ENCODE data around the gene GYS2.

The GYS2 gene

DNA sequence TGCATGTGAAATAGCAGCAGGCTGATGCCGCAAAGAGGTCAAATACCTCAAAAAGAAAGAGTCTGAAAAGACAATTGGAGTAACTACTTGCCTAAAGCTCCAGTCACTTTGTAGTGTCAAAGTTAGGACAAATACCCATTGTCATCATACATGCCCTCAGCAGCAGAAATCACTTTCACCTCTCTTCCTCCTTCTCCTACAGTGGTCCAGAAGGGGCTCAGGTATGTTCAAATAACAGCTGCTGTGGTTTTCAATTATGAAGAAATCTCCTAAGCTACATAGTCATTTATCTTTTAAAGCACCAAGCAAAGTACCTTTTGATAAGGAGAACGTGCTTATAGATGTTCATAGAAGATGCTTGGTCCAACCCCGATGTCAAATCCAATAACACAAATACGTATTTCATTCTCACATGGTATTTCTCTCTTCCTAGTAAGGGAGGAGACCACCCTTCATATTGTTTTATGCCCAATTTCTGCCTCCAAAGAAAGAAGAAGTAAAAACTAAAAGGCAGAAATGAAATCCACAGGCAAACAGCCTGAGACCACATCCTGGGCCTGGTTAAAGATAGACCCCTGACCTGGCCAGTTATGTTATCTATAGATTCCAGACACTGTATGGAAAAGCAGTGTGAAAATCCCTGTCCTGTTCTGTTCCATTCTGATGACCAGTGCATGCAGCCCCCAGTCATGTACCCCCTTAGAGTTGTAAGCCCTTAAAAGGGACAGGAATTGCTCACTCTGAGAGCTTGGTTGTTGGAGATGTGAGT, 23.7 kb downstream of the GYS2 start:
- Mint-ChIP-seq H3K4me3 (no peak overlapping the region), H3K4me1 (no peaks in the 10 kb centered on the region), H3K36me3 (ENCODE audit: low read depth) (no peaks in the 10 kb centered on the region), H3K27ac (no peak overlapping the region), H3K27me3 (ENCODE audit: low read depth, poor library complexity) (peaks cover 13% of the 10 kb centered on the region), H3K9me3 (no peaks in the 10 kb centered on the region)
- TF ChIP-seq, protein P1, sequence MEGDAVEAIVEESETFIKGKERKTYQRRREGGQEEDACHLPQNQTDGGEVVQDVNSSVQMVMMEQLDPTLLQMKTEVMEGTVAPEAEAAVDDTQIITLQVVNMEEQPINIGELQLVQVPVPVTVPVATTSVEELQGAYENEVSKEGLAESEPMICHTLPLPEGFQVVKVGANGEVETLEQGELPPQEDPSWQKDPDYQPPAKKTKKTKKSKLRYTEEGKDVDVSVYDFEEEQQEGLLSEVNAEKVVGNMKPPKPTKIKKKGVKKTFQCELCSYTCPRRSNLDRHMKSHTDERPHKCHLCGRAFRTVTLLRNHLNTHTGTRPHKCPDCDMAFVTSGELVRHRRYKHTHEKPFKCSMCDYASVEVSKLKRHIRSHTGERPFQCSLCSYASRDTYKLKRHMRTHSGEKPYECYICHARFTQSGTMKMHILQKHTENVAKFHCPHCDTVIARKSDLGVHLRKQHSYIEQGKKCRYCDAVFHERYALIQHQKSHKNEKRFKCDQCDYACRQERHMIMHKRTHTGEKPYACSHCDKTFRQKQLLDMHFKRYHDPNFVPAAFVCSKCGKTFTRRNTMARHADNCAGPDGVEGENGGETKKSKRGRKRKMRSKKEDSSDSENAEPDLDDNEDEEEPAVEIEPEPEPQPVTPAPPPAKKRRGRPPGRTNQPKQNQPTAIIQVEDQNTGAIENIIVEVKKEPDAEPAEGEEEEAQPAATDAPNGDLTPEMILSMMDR (IDR thresholded peaks at IDR 0.05) = no peak
- DNase-seq = no peak

DNA sequence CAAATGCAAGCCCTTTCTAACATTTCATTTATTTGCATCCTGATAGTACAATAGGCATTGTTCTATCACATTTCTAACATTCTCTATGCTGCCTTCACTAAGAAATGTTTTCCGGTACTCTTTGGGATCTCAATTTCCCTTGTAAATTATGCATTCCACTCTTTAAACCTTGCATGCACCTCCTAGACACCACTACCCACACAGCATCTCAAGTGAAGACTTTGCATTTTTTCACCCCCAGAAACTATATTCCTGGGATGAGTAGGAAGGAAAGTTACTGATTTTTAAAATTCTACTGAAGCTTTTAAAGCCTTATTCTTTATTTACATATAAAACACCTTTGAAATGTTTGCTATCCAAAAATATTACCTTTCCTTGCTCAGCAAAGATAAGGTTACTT, 27.1 kb downstream of the GYS2 start:
- TF ChIP-seq, protein P1 (IDR thresholded peaks at IDR 0.05) = no peak
- DNase-seq = no peak
- H3K27ac Mint-ChIP-seq = no peak overlapping the region

DNA sequence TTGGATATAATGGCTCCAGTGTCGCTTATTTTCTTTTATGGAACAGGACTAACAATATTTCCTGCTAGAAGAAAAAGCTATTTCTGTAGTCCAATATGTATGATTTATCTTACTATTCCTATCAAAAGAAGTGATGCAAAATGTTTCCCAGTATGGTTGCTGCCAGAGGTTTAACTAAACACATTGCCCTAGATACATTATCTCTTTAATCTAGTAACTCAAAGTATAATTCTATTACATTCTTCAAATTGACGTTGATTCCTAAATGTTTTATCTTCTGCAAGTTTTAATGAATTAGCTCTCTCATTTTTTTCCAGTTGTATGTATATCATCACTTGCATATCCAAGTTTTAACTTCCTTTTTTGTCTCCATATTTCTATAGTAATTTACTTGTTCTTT, 28.2 kb downstream of the GYS2 start:
- TF ChIP-seq, protein P1 (IDR thresholded peaks at IDR 0.05) = no peak
- no peak for DNase-seq
- H3K4me3 Mint-ChIP-seq = no peak overlapping the region
- no peaks in the 10 kb centered on the region for H3K4me1 Mint-ChIP-seq
- peaks cover 16% of the 10 kb centered on the region for H3K27me3 Mint-ChIP-seq (ENCODE audit: low read depth, poor library complexity)
- no peaks in the 10 kb centered on the region for H3K36me3 Mint-ChIP-seq (ENCODE audit: low read depth)
- no peaks in the 10 kb centered on the region for H3K9me3 Mint-ChIP-seq
- H3K27ac Mint-ChIP-seq = no peak overlapping the region

More for the DNA sequence above, 27.1 kb downstream of the GYS2 start:
- H3K9me3 Mint-ChIP-seq = no peaks in the 10 kb centered on the region
- H3K27me3 Mint-ChIP-seq (ENCODE audit: low read depth, poor library complexity) = peaks cover 16% of the 10 kb centered on the region
- H3K4me1 Mint-ChIP-seq = no peaks in the 10 kb centered on the region
- no peaks in the 10 kb centered on the region for H3K36me3 Mint-ChIP-seq (ENCODE audit: low read depth)
- no peak overlapping the region for H3K4me3 Mint-ChIP-seq

DNA sequence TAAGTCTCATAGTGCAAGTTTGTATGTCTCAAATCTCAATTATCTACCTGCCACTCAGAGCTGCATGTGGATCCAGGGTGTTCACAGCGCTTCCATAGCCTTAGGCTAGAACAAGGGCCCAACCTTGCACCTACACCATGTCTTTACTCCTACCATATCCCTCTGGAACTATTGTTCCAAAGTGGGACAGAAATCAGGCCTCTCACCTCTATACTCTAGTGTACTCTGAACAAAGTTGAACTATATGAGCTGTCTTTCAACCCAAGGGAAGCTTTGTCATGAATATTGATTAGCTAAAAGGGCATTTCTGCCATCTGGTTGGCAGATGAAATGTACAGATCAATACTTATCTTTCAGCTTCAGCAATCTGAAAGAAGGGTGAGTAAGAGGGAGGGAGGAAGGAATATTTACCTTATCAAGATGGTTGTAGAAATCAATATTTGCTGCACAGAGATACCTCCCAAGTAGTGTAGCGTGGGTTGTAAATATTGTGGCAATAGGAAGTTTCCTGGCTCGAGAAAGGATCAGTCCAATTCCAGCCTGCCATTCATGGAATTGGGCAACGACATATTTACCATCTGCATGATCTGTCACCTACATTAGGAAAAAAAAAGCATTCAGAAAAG, 30.8 kb downstream of the GYS2 start:
- H3K9me3 Mint-ChIP-seq = no peaks in the 10 kb centered on the region
- DNase-seq = no peak
- no peaks in the 10 kb centered on the region for H3K4me1 Mint-ChIP-seq
- TF ChIP-seq, protein P1 (IDR thresholded peaks at IDR 0.05) = no peak
- H3K4me3 Mint-ChIP-seq = no peak overlapping the region
- H3K27me3 Mint-ChIP-seq (ENCODE audit: low read depth, poor library complexity) = peaks cover 10% of the 10 kb centered on the region
- H3K36me3 Mint-ChIP-seq (ENCODE audit: low read depth) = no peaks in the 10 kb centered on the region
- H3K27ac Mint-ChIP-seq = no peak overlapping the region

DNA sequence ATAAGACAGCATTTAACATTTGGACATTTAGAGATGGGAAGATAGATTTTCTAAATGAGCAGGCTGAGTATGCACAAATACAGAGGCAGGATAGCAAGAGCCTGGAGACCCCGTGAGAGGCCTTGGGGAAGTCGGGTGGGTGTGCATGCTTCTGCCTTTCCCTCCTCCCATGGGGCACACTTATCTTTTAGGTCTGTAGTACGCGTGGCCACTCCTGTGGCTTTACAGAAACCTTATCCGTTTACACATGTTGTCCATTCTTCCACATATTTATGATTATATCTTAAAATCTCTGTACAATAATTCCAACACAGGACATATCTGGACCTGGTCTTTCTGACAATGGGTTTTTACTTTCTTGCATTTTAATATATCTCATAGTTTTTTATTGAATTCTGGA, 33.6 kb downstream of the GYS2 start:
- no peaks in the 10 kb centered on the region for H3K4me1 Mint-ChIP-seq
- H3K36me3 Mint-ChIP-seq (ENCODE audit: low read depth) = no peaks in the 10 kb centered on the region
- no peak overlapping the region for H3K27ac Mint-ChIP-seq
- TF ChIP-seq, protein P1 (IDR thresholded peaks at IDR 0.05) = no peak
- no peak overlapping the region for H3K4me3 Mint-ChIP-seq
- peaks cover 4% of the 10 kb centered on the region for H3K27me3 Mint-ChIP-seq (ENCODE audit: low read depth, poor library complexity)
- no peaks in the 10 kb centered on the region for H3K9me3 Mint-ChIP-seq
- DNase-seq = no peak

DNA sequence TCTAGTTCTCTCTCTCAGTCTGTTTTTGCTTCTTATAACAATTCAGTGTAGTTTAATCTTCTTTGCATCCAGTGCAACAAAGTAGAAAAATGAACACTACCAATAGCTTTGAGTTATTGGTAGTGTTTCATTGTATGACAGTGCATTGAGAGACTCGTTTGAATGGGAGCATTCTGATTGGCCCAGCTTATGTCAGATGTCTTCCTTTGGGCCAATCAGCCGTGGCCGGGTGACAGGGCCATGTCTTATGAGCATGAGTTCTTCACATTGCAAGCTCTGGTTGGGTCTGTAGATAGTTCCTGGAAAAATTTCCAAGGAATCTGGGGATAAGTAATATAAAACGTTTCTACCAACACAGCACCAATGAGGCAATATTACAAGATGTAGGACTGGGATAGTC, 36.5 kb downstream of the GYS2 start:
- no peak overlapping the region for H3K27ac Mint-ChIP-seq
- no peak overlapping the region for H3K4me3 Mint-ChIP-seq
- H3K27me3 Mint-ChIP-seq (ENCODE audit: low read depth, poor library complexity) = no peaks in the 10 kb centered on the region
- no peak for DNase-seq
- TF ChIP-seq, protein P1 (IDR thresholded peaks at IDR 0.05) = no peak
- H3K36me3 Mint-ChIP-seq (ENCODE audit: low read depth) = no peaks in the 10 kb centered on the region
- no peaks in the 10 kb centered on the region for H3K4me1 Mint-ChIP-seq
- no peaks in the 10 kb centered on the region for H3K9me3 Mint-ChIP-seq
